RPMI7951 (cell line): ENCODE results near the gene CASKIN2. TPM values are rescaled to one million over a fixed set of nuclear protein-coding genes. Genes with fewer than 3 reads are reported as not detected.
"Not testable (repeated sequence)": the region's sequence is repeated elsewhere in the genome, so short reads cannot be mapped to it uniquely, and the experiment has no call there.

Source experiments
- DNase-seq: peaks from one replicate; pipeline ENCODE4 v3.0.0-alpha.2; 2012; ENCODE audit warnings: low read depth
- total RNA-seq: library from RNA; depleted of rRNA; stranded (reverse); fragments of >200 nt; shearing (Covaris generic); gene quantifications from 2 replicates; pipeline ENCODE4 v1.2.3, GENCODE V29; 2014; rRNA removed

CASKIN2 gene
- total RNA-seq, 1 experiment from 2014 or later, result 4.2 TPM

DNA sequence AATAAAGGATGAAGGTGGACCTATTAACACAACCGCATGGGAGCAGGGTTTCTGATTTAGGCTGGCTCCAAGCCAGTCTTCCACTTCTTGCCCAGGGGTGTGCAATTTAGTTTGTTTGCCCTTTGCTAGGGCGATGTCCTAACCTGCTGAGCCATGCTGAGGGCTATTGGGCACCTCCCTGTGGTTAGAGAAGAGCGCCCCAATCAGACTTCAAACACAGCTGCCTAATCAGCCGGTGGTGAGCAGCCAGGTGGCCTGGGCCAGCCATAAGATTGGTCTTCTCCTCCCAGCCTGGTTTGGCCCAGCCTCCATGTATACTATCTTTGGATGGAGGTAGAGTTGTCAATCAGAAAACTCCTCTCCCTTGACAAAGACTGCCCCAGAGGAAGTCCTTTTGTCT lies 43.2 kb downstream of the CASKIN2 start:
- no peak for DNase-seq

DNA sequence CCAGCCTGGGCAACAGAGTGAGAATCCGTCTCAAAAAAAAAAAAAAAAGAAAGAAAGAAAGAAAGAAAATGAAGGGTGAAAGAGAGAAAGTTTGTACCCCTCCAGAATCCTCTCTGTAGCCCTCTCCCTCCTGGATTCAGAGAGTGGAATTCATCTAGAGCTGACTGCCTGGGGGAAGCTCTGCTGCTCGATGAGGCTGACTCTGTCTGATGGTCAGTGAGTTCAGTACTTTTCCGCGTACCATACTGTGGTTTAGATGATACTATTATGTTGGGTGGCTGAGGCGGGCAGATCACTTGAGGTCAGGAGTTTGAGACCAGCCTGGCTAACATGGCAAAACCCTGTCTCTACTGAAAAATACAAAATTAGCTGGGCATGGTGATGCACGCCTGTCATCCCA lies 44.1 kb downstream of the CASKIN2 start:
- no peak for DNase-seq

DNA sequence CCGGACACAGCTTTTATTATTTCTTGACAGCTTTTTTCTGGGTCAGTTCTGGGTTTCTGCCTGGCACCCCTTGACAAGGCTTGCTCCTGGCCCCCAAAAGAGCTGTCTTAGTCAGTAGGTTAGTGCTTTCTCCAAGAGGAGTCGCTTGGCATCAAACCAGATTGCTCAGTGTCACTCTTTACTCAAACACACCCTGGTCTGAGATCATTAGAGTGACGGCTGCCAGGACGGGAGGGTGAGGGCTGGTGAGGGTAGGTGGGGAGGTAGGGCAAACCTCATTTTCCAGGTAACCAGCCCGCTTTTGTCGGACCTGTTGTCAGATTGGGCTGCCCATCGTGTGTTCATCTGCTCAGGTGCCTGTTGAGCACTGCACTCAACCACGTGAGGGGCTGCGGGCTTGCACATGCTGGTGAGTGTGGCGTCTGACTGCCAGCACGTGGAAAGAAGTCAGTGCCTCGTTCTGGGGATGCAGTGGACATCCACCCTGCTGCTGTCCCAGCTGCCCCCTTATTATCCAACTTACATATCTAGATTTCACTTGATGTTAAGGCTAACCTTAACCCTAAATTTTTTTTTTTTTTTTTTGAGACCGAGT lies 46.5 kb downstream of the CASKIN2 start:
- no peak for DNase-seq

DNA sequence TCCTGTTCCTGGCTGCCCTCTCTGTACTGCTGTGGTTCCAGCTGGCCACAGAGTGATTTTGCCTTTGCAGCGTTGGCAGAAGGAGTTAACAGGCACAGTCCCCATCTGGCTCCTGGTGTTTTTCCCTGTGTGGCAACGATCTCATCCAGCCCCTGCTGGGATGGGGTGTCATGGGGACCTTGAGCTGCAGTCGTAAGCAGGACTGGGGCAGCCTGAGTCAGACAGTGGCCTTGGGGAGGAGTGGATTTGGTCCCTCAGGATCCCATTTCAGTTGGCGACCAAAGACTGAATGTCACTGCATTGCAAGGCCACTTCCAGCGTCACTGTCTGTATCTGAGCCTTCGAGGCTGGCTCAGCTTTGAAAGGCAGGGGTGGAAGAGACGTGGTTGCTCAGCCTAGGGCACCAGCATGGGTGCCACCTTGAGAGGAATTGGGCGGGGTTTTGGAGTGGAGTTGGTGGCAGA lies 47.0 kb downstream of the CASKIN2 start:
- no peak for DNase-seq

DNA sequence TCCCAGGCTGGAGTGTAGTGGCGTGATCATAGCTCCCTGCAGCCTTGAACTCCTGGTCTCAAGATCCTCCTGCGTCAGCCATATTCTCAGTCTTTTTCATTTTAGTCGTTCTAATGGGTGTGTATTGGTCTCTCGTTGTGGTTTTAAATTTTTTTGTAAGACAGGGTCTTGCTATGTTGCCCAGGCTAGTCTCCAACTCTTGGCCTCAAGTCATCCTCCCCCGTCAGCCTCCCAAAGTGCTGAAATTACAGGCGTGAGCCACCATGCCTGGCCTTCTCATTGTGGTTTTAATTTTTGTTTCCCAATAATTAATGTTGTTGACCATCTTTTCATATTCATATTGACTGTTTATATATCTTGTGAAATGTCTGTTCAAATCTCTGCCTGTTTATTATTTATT lies 50.3 kb downstream of the CASKIN2 start:
- DNase-seq, result no peak

DNA sequence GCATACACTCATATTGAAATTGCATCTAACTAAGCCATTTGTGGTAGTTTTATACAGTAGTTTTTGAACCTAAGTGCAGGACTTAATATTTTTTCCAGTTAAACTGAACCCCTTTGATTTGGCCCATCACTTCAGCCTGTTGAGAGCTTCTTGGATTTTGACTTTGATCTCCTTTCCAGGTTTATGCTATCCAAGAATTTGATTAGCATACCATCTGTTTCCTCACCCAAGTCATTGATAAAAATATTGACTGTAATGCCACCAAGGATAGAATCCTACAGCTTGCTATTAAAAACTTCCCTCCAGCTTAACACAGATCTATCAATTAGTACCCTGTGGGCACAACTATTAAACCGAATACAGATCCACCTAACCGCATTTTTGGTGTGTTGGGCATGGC lies 51.7 kb downstream of the CASKIN2 start:
- DNase-seq, result no peak

DNA sequence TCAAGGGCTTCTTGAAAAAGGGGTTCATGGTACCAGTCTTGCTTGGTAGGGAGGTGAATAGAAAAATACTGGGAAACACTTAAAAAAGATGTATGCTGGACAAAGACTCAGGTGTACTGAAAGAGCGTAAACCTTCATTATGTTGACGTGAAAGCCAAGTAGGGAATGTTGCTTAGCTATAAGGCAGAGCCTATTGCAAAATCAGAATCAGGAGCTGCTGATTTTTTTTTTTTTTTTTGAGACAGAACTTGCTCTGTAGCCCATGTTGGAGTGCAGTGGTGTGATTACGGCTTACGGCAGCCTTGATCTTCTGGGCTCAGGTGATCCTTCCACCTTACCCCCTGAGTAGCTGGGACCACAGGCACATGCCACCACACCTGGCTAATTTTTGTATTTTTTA lies 55.0 kb downstream of the CASKIN2 start:
- no peak for DNase-seq

DNA sequence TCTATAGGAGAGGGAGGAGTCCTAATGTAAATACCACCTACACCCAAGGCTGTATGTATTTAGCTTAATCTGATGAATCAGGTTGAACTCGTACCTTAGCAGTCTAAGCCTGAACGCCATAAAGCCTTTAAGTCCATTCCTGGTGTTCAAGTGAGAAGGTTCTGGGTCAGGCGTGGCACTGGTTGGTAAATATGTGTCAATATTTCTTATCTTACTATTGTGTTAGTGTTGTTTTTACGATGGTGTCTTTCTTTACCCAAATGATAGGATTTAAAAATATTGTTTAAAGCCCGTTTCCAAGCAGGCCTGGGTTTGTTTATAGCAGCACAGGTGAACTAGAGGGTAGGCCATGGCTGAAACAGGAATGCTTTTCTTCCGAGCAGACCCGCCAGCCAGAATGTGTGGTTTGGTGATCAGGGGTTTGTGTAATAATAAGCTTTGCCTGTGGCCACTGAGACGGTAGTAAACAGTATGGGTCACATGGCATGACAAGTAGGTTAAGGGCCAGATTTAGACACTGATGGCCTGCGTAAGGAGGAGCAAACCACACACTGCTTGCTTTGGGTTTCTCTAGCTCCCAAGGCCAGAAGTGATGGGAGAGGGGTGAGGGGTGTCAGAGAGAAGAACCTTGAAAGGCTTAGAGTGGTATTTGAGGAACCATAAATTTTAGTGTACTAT lies 55.6 kb downstream of the CASKIN2 start:
- no peak for DNase-seq

DNA sequence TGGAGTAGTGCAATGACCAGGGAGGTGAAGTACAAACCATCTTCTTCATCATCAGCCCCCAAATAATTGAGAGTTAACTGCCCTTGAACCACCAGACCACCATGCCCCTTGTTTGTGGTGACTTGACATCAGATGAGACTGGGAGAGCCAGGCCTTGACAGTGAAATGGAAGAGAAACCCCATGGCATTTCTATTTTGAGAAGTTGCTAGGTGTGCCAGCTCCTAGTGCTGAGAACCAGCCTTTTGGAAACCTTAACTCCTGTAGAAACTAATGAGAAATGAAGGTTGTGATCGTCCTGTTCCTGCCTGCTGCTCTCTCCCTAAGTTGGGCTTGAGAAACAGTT lies 56.1 kb downstream of the CASKIN2 start:
- DNase-seq, result no peak

DNA sequence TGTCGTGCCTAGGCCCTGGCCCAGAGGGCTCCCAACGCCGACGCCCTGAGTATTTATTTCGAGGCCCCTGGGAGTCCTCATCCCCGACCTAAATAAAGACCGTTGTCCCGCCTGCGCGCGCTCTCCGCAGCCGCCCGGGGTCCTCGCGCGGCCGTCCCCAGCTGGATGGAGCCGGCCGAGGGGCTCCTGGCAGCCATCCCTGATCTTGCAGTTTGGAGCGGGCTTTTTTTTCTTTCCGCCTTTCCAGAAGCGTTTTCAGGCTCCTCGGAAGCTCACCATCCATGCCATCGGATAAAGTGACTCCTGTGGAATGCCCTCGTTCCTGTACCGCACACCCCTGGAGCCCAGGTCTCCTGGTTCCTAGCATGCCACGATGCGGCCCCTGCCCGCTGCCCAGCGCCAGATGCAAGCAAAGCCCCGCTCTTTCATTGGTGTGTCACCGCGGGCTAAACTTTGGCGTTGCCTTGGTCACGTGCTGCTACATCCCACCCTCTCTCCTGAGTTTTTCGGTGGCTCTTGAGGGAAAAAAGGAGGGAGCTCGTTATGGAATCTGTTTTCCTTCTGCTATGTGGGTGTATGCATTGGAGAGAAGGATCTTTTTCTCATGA lies 58.2 kb downstream of the CASKIN2 start:
- peak; percentile 51 for DNase-seq

DNA sequence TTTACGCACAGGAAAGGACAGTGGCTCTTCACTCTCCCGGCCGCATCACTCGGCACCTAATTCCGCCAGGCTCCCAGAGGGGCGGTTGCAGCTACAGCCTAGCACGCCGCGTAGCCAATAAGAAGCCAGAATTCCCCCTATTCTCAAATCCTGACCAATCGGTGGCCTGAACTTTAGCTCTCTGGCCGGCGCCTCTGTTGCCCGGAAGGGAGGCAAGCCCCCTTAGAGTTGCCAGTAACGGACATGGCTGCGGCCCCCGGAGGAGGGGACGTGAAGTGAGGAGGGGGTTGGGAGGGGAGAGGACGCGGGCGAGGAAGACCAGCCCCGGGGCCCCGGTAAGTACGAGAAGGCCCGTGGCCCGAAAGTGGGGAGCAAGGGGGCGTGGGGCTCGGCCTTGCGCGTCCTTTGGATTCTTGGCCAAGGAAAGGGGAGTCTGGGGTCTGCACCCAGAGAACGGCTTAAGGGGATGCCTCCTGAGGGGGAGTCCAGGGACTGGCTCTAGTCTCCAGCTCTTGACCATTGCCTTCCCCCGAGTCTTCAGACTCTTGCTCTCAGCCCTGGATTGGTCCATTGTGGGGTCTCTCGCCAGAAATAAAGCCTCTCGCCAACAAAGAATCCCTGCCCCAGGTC lies 58.8 kb downstream of the CASKIN2 start, which contains the start of gene TMEM94:
TSS of gene TMEM94 (plus strand) at position 219 of the 630 bp plus-strand sequence. CDS start 15,271 bp downstream, outside the sequence.
- peak; percentile 95 for DNase-seq

DNA sequence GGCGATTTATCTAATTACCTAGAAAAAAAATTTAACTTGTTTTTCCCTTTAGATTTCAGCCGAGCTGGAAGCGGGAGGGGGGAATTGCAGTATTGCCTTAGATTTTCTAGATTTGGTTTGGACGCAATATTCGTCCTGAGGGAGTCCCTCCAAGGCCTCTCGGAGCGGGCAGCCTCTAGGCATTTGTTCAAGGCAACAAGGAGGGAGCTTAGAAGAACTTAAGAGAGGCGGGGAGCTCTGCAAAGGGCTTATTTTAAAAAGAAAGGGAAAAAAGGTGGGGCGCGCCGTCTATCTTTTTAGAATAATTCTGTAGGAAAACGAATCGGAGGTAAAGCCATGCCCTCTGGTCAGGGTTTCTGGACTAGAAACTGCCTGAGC lies 59.3 kb downstream of the CASKIN2 start:
- DNase-seq, result no peak

DNA sequence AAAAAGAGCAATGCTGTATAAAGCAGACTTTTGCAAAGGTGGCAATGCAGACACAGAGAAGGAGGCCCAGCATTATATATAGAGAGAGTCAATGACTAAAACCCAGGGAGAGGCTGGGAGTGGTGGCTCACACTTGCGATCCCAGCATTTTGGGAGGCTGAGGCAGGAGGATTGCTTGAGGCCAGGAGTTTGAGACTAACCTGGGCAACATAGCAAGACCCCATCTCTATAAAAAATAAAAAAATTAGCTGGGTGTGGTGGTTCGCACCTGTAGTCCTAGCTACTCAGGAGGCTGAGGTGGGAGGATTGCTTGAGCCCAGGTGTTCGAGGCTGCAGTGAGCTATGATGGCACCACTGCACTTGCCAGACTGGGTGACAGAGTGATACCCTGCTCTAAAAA lies 60.7 kb downstream of the CASKIN2 start:
- not testable (repeated sequence) for DNase-seq

DNA sequence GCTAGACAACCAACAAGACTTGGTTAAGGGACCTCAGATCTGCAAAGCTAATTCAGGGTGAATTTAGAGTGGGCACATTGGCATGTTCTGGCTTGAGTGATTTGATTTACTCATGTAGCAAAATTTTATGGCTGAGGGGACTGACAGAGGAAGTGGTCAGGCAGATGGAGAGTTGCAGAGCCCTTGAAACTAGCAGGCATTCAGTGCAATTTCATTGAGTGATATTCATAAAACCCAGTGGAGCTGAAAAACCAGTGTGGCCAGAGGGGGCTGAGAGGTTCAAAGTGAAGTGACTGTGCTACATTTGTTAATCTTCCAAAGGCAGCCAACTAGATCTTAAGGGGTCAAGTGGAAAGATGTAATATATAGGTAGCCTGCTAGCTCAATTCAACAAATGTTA lies 61.1 kb downstream of the CASKIN2 start:
- DNase-seq, result no peak

DNA sequence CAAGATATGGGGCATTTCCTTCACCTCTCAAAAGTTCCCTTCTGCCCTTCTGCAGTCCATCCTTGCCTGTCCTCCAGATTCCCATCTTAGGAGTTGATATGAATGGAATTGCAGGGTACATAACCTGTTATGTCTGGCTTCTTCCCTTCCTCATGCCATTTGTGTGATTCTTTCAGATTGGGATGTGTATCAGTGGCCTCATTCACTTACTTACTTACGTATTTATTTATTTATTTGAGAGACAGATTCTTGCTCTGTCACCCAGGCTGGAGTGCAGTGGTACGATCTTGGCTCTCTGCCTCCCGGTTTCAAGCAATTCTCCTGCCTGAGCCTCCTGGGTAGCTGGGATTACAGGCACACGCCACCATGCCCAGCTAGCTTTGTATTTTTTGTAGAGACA lies 65.1 kb downstream of the CASKIN2 start:
- no peak for DNase-seq

Other genes with a start within 250 kb of the CASKIN2 start
- gene MIF4GD, start 244.3 kb downstream of the CASKIN2 start, total RNA-seq, result 7.4 and 9.3 TPM in 2 replicates
- 7.3 and 7.9 TPM in 2 replicates for gene SLC25A19, start 226.1 kb downstream of the CASKIN2 start, total RNA-seq
- gene GRB2, start 109.9 kb downstream of the CASKIN2 start, total RNA-seq, result 75.1 and 82.3 TPM in 2 replicates
- gene TMEM94, start 58.9 kb downstream of the CASKIN2 start, total RNA-seq, result 12.1 and 15.4 TPM in 2 replicates
- 11.2 and 11.9 TPM in 2 replicates for gene TSEN54, start 991 bp upstream of the CASKIN2 start, total RNA-seq
- gene LLGL2, start 10.2 kb upstream of the CASKIN2 start, total RNA-seq, result 0.49 and 1.2 TPM in 2 replicates
- gene MYO15B, start 72.3 kb upstream of the CASKIN2 start, total RNA-seq, result under 0.01 TPM in 1 of 2 replicates, not detected in the other
- gene SMIM5, start 117.9 kb upstream of the CASKIN2 start, total RNA-seq, result not detected in 2 replicates
- 6.0 and 9.6 TPM in 2 replicates for gene RECQL5, start 151.6 kb upstream of the CASKIN2 start, total RNA-seq
- 68.9 and 81.3 TPM in 2 replicates for gene SAP30BP, start 151.8 kb upstream of the CASKIN2 start, total RNA-seq
- 0.36 and 0.39 TPM in 2 replicates for gene ITGB4, start 205.9 kb upstream of the CASKIN2 start, total RNA-seq
- gene GALK1, start 249.7 kb upstream of the CASKIN2 start, total RNA-seq, result 37.0 and 44.2 TPM in 2 replicates